Common myeloid progenitor, CD34-positive (primary cell): ENCODE data around the gene POGZ.

Source experiments
- CTCF ChIA-PET: fragments of 350-600 bp; sonication (Branson Sonifier 250); formaldehyde crosslinking; loops from one replicate; lab custom pipeline; 2021; ENCODE audit warnings: antibody characterized with exemption; lab: Charles Lee
- POLR2A ChIA-PET: fragments of 350-600 bp; sonication (Branson Sonifier 250); formaldehyde crosslinking; loops from one replicate; lab custom pipeline; 2021; ENCODE audit warnings: antibody characterized with exemption; lab: Charles Lee
- DNase-seq, 3 donors: peaks; one replicate each; pipeline versions ENCODE4 v3.0.0 to v3.0.0-alpha.2; 2013
- H3K27ac ChIP-seq, 2 experiments: 1 replicate in 1 of 2; 2 replicates in 1 of 2; pipeline ENCODE4 v1.7.0; 2013; ENCODE audit warnings: inconsistent platforms in 2 of 2, low read length in 2 of 2, mild to moderate bottlenecking in 2 of 2, low read depth in 1 of 2, moderate library complexity in 1 of 2; ENCODE audit not compliant: severe bottlenecking in 2 of 2, insufficient read depth in 1 of 2, poor library complexity in 1 of 2
- H3K27me3 ChIP-seq, 5 experiments: replicated peaks in 2 of 5; 1 replicate in 3 of 5; 2 replicates in 2 of 5; pipeline versions ENCODE4 v1.6.1 to v1.7.0; 2013; ENCODE audit warnings: low read length in 4 of 5, mild to moderate bottlenecking in 2 of 5, moderate library complexity in 2 of 5, inconsistent platforms in 1 of 5; ENCODE audit not compliant: insufficient read depth in 5 of 5, control insufficient read depth in 4 of 5
- H3K36me3 ChIP-seq, 4 experiments: 1 replicate in 2 of 4; 2 replicates in 2 of 4; pipeline versions ENCODE4 v1.6.1 to v1.7.0; 2013; ENCODE audit warnings: low read length in 3 of 4, control low read depth in 1 of 4, mild to moderate bottlenecking in 1 of 4; ENCODE audit not compliant: control insufficient read depth in 4 of 4, insufficient read depth in 4 of 4
- H3K4me1 ChIP-seq, 4 experiments: 1 replicate in 3 of 4; 2 replicates in 1 of 4; pipeline versions ENCODE4 v1.6.1 to v1.7.1; 2013; ENCODE audit warnings: low read length in 3 of 4, mild to moderate bottlenecking in 3 of 4, control low read depth in 1 of 4, inconsistent platforms in 1 of 4, moderate library complexity in 1 of 4; ENCODE audit not compliant: control insufficient read depth in 4 of 4, insufficient read depth in 4 of 4; ENCODE audit errors: control extremely low read depth in 1 of 4
- H3K4me3 ChIP-seq, 7 experiments: 1 replicate in 4 of 7; 2 replicates in 3 of 7; pipeline versions ENCODE4 v1.5.1 to v1.7.0; 2013; ENCODE audit warnings: mild to moderate bottlenecking in 7 of 7, low read length in 6 of 7, moderate library complexity in 6 of 7, inconsistent platforms in 2 of 7, low read depth in 2 of 7, control low read depth in 1 of 7; ENCODE audit not compliant: insufficient read depth in 4 of 7, control insufficient read depth in 1 of 7; ENCODE audit errors: extremely low read depth in 1 of 7
- H3K9me3 ChIP-seq, 5 experiments: 1 replicate in 4 of 5; 2 replicates in 1 of 5; pipeline versions ENCODE4 v1.6.1 to v1.7.1; 2013; ENCODE audit warnings: low read length in 4 of 5, mild to moderate bottlenecking in 2 of 5, inconsistent platforms in 1 of 5, low read depth in 1 of 5, moderate library complexity in 1 of 5; ENCODE audit not compliant: control insufficient read depth in 4 of 5, insufficient read depth in 2 of 5; ENCODE audit errors: control extremely low read depth in 1 of 5
- WGBS: methylation state at CpG from one replicate; pipeline ENCODE4 v1.1.5; 2013; ENCODE audit not compliant: insufficient coverage; 5-methylcytosine and 5-hydroxymethylcytosine counted together

Gene POGZ

DNA sequence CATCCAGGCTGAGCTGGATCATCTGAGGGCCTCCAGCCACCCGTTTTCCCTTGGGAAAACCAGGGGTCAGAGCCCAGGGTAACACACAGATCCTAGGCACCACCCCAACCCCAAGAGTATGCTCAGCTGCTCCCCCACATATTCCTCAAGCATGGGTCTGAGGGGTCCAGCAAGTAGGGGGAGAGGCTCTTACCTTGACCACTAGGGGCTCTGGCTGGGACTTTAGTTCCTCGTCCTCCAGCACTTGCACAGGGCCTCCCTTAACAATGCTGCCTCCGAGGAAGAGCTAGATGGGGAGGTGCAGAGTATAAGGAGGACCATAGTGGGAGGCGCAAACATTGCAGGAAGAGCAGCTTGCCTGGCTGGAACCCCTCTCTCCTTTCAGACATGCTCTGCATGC, 94.3 kb downstream of the POGZ start:
- POLR2A ChIA-PET, result no interaction called here
- Histone ChIP-seq H3K4me1 (peaks cover 0 to 8% (median 6%) of the 10 kb centered on the region in 4 experiments), H3K27me3 (no peaks in the 10 kb centered on the region), H3K9me3 (peaks cover 0 to 10% (median 6%) of the 10 kb centered on the region in 5 experiments), H3K36me3 (no peaks in the 10 kb centered on the region), H3K4me3 (no peak overlapping the region), H3K27ac (no peak overlapping the region)
- DNase-seq, result no peak
- CTCF ChIA-PET, result interaction anchor here (1.0 to 7.4 kb wide), 3 partner anchors 10 to 38 kb away, joined by 3 to 39 read pairs (median 3); partner anchors contain the start of gene PI4KB
- 100% methylated on average over 3 of the region's 4 CpGs for WGBS

DNA sequence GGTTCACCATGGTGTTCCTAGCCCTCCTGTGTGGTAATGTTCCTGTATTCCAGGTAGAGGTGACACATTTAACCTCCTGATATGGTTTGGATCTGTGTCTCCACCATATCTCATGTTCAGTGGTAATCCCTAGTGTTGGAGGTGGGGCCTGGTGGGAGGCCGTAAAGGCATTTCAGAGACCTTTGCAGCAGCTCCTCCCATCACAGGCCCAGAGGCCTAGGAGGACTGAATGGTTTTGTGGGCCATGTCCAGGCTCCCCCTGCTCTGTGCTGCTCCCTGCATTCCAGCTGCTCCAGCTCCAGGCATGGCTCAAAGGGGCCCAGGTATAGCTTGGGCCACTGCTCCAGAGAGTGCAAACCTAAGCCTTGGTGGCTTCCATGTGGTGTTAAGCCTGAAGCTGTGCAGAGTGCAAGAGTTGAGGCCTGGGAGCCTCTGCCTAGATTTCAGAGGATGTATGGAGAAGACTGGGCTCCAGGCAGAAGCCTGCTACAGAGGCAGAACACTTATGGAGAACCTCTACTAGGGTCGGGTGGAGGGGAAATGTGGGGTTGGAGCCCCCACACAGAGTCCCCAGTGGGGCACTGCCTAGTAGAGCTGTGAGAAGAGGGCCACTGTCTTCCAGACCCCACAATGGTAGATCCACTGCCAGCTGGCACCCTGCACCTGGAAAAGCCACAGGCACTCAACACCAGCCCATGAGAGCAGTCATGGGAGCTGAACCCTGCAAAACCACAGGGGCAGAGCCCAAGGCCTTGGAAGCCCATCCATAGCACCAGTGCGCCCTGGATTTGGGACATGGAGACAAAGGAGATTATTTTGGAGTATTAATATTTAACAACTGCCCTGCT, 96.8 kb downstream of the POGZ start:
- no peaks in the 10 kb centered on the region for H3K36me3 ChIP-seq
- no peak overlapping the region for H3K27ac ChIP-seq
- 100% methylated on average over 2 of the region's 3 CpGs for WGBS
- CTCF ChIA-PET, result no interaction called here
- DNase-seq, result no peak
- H3K9me3 ChIP-seq, result peaks cover 0 to 10% (median 6%) of the 10 kb centered on the region in 5 experiments
- H3K4me1 ChIP-seq, result no peaks in the 10 kb centered on the region
- no peak overlapping the region for H3K4me3 ChIP-seq
- H3K27me3 ChIP-seq, result no peaks in the 10 kb centered on the region
- POLR2A ChIA-PET, result no interaction called here

DNA sequence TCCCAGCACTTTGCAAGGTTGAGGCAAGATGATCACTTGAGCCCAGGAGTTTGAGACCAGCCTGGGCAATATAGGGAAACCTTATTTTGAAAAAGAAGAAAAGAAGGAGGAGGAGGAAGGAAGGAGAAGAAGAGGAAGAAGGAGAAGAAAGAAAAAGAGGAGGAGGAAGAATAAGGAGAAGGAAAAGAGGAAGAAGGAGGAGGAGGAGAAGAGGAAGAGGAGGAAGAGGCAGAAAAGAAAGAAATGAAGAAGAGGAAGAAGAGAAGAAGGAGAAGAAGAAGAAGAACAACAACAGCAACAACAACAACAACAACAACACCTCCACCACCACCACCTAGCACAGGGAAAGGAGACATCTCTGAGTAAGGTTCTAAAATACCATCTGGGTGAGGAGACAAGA, 97.4 kb downstream of the POGZ start:
- ChIA-PET POLR2A (no interaction called here), CTCF (no interaction called here)
- peaks cover 0 to 10% (median 6%) of the 10 kb centered on the region in 5 experiments for H3K9me3 ChIP-seq
- no peaks in the 10 kb centered on the region for H3K27me3 ChIP-seq
- no peak overlapping the region for H3K27ac ChIP-seq
- no peak overlapping the region for H3K4me3 ChIP-seq
- no peak for DNase-seq
- no peaks in the 10 kb centered on the region for H3K36me3 ChIP-seq
- no peaks in the 10 kb centered on the region for H3K4me1 ChIP-seq

DNA sequence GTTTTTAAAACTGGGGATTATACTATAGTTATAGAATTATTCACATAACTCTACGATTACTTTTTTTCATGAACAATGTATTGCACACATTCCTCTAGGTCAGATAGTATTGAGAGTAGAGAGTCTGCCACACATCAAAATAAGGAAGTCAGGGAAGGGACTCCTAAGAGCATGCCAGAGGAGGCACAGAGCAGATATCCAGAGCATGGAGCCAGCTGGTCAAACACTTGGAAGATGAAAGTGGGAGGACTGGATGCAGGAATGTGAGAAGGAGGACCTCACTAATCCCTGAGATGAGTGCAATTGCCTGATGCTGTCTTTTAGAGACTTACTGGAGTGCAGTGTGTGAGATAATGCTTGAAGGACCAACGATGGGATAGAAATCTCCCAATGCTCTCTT, 102.6 kb downstream of the POGZ start:
- CTCF ChIA-PET, result interaction anchor here (0.7 to 1.0 kb wide), 4 partner anchors 16 to 53 kb away, joined by 3 to 4 read pairs (median 4); no protein-coding TSS in a partner anchor
- no peak overlapping the region for H3K27ac ChIP-seq
- no peaks in the 10 kb centered on the region for H3K36me3 ChIP-seq
- no peaks in the 10 kb centered on the region for H3K27me3 ChIP-seq
- no peak overlapping the region for H3K4me3 ChIP-seq
- WGBS, result 100% methylated on average over 1 of the region's 2 CpGs
- H3K4me1 ChIP-seq, result no peaks in the 10 kb centered on the region
- peaks cover 0 to 5% (median 3%) of the 10 kb centered on the region in 5 experiments for H3K9me3 ChIP-seq
- DNase-seq, result no peak
- POLR2A ChIA-PET, result interaction anchor here (0.5 to 0.9 kb wide), 2 partner anchors 8 to 9 kb away, joined by 3 to 5 read pairs; no protein-coding TSS in a partner anchor
